NCI-H1417 (cell line): ENCODE measurements around the gene CA9.

Source experiments
- DNase-seq, 3 experiments: peaks; one replicate each; lab custom pipeline; 2025; lab: John Stamatoyannopoulos, UW

CA9 gene

DNA sequence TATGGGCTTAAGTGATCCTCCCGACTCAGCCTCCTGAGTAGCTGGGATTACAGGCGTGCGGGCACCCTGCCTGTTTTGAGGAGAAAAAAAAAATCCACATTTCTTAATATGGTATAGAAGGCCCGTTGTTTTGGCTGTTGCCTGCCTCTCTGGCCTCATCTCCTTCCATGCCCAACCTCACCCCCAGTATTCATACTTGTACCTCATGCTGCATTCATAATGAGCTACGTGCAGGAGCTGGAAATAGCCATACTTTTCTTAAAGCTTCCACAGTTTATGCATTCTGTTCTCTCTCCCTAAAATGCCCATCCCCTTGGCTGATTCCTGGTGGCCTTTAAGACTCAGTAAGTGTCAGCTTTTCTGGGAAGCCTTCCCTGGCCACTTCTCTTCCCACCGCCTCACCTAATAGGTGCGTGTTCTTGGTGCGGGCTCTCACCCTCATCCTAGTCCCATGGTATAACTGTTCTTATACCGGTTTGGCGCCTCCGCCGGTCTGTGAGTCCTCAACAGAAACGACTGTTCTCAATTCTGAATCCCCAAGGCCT is 18.1 kb downstream of the CA9 start:
- DNase-seq: no peak

- DNase-seq: no peak
Observed at GRCh38 chr9:35695943-35696401, 22.2 kb downstream of the CA9 start.

DNA sequence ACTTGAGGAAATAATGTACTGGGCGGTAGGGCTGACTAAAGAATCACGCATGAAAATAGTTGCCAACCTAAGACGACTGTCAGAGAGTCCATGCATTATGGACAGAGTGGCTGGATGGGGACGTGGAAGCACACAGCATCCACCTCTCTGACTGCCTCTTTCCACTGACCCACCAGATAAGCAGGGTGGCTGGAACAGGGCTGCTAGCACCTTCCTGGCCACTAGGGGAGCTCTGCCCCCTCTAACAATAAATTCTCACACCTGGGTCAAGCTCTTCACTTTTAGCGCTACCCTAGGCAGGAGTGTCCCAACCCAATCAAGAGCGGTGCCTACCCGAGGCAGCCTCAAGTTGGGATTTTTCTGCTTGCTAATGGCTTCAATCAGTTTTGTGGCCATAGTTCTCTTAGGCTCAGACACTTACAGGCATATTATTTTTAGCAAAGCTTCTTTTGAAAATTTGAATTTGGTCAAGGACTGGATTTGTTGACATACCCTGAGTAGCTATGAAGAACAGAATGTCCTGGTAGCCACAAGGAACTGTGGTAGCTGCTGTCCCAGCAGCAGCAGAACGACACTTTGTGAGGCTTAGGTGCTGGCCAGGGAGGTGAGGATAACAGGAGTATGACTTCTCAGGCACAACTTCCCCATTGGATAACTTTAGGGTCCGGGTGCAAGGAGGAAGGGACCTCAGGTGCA is 22.9 kb downstream of the CA9 start:
- peak; percentile 10 to 31 (median 21) for DNase-seq

GRCh38 chr9:35697486-35697885 is 23.8 kb downstream of the CA9 start:
- no peak for DNase-seq

DNA sequence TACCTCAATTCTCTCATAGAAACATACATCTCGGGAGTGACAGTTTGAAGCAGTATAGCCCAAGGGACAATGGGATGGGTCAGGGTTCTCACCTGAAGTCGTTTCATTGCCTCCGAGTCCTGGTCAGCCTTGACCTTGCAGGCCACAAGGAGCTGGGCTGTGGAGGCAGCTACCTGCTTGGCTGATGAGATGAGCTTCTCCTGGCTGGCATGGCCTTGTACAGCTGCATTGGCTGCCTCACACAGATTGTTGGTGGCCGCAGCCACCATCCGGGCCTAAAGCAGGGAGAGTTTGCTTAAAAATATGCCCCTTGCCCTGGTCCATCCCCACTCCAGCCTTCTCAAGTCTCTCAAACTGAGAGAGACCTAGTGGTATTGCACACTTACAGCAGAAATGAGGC is 24.5 kb downstream of the CA9 start:
- DNase-seq: no peak

DNA sequence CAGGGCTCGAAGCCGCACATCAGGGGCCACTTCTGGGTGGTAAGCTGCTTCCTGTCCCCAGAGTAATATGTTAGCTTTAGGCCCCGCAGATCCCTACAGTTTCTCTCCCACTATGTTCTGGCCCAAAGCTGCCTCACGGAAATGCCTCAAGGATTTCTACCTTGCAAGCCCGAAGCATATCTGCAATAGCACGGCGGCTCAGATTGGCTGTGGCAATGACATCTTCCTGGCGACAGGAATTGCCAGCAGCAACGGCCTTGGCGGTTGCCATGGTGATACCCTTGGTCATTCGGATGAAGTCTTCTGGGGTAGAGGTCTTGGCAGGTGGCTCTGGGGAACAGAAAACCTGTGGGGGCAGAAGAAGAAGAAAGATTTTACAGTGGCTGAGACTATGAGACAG is 26.3 kb downstream of the CA9 start:
- DNase-seq: no peak

DNA sequence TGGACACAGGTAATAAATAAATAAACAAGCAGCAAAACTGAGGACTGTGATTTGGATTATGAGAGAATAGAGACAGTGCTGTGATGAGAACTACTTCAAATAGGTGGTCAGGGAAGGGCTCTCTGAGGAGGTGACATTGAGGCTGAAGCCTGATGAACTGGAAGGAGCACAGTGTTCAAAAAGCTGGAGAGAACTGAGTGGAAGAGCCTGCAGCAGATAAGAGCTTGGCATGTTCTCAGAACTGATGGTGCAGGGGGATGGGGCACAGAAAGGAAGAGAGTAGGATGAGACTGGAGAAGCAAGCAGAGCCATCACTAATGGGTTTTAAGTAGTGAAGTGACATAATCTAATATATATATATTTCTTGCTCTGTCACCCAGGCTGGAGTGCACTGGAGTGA is 27.2 kb downstream of the CA9 start:
- no peak for DNase-seq

DNA sequence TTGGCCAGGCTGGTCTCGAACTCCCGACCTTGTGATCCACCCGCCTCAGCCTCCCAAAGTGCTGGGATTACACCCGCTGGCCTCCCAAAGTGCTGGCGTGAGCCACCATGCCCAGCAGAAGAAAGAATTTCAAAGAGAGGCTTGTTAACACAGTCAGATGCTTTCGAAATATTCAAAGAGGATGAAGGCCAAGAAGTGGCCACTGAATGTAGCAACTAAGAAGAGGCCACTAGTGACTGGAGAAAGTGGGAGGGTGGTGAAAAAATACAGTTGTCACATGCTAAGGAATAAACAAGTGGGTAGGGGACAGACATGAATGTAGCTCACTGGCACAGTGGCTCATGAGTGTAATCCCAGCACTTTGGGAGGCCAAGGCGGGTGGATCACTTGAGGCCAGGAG is 29.0 kb downstream of the CA9 start:
- no peak for DNase-seq

GRCh38 chr9:35703906-35704672 is 30.4 kb downstream of the CA9 start:
- DNase-seq: no peak

DNA sequence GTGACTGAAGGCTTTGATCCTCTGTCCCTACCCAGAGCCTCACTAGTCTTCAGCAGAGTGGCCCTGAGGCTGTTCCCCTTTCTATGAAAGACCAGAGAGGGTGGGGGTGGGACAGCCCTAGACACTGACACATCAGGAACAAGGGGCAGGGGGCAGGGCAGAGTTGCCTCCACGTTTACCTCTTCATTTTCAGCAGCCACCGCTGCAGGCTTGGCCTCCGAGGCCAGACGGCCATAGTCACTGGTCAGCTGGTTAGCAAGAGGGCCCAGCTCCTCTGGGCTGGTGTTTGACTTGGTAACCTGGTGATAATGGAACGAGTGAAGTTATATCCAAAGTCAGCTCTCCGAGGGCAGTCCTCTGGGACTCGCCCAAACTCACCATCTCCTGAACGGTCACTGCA is 31.6 kb downstream of the CA9 start:
- DNase-seq: no peak

GRCh38 chr9:35705836-35706430 is 32.2 kb downstream of the CA9 start:
- DNase-seq: no peak

DNA sequence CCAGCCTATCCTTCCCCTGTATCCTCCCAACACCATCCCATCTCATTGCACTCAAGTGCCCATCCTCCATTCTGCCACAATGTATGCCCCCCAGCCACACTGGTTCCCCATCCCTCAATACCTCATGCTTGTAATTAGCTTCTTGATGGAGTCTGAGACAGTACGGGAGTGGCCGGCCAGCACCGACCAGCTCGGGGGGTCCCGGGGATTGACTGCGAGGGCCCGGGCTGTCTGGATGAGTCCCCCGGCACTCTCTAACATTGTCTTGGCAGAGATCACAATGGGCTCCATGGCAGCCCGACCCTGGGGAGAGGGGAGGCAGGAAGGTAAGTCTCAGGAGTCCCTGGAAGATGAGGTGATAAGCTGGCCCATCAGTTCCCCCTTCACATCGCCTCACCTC is 33.2 kb downstream of the CA9 start:
- no peak for DNase-seq

GRCh38 chr9:35708146-35708545 is 34.4 kb downstream of the CA9 start:
- no peak for DNase-seq

GRCh38 chr9:35710818-35711500 is 37.2 kb downstream of the CA9 start:
- no peak for DNase-seq

- DNase-seq: no peak
Observed at GRCh38 chr9:35711501-35712428, 38.0 kb downstream of the CA9 start.

- no peak for DNase-seq
Observed at GRCh38 chr9:35712762-35713400, 39.2 kb downstream of the CA9 start.

GRCh38 chr9:35713578-35713977 is 39.9 kb downstream of the CA9 start:
- DNase-seq: no peak

DNA sequence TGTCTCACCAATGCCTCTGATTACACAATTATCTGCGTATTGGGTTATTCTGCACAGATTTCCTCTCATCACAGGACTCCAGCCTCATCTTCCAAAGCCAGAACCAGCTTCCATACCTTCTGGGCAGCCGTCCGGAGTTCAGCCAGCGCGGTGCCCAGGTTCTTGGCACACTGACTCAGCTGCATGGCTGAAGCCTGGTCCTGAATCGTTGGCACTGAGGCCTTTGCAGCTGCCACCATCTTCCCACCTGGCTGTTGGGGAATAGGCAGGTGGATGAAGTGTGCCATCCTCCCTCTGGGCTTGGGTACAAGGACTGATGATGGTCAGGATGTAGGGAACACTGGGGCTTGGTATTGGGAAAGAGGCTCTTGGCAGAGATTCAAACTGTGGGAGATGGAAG is 40.4 kb downstream of the CA9 start:
- no peak for DNase-seq

GRCh38 chr9:35714579-35715252 is 41.0 kb downstream of the CA9 start:
- no peak for DNase-seq

GRCh38 chr9:35716230-35716629 is 42.5 kb downstream of the CA9 start:
- DNase-seq: no peak
